Measurements from ENCODE around the gene PDCD4. TPM values are rescaled to one million over a fixed set of nuclear protein-coding genes. Genes with fewer than 3 reads are reported as not detected.

Gene PDCD4
- total RNA-seq = 100 to 1,000 TPM; 143 to 146 TPM

GRCh38 chr10:110871298-110872084 is at the start of gene PDCD4:
Gene PDCD4 (plus strand): TSS chr10:110871928. CDS start chr10:110876028, 4,100 bp downstream.
- intact Hi-C loops (cut with micrococcal nuclease) = loop anchor here (1.0 to 10.0 kb wide), 12 partner anchors 7 to 797 kb away; partner anchors contain the start of genes BBIP1, SHOC2 and SMC3
- peak within 1 kb of the TSS; percentile 98 for H3K27ac Mint-ChIP-seq
- H3K4me3 Mint-ChIP-seq = peak within 1 kb of the TSS; percentile 93

GRCh38 chr10:110822035-110822711 is 49.6 kb upstream of the PDCD4 start:
- CTCF ChIA-PET = no interaction called here
- H3K27ac Mint-ChIP-seq = no peak overlapping the region
- no peaks in the 10 kb centered on the region for H3K9me3 Mint-ChIP-seq
- DNase-seq = no peak
- no peak overlapping the region for H3K4me3 Mint-ChIP-seq
- intact Hi-C loops (cut with micrococcal nuclease) = no loop called here
- H3K36me3 Mint-ChIP-seq (ENCODE audit: low read depth) = no peaks in the 10 kb centered on the region
- H3K4me1 Mint-ChIP-seq (ENCODE audit: low read depth) = peaks cover 11% of the 10 kb centered on the region
- no peaks in the 10 kb centered on the region for H3K27me3 Mint-ChIP-seq (ENCODE audit: low read depth)

More at GRCh38 chr10:110871298-110872084, at the start of gene PDCD4:
- DNase-seq = peak; percentile 96
- H3K4me1 Mint-ChIP-seq (ENCODE audit: low read depth) = peaks cover 61% of the 10 kb centered on the region
- no peaks in the 10 kb centered on the region for H3K27me3 Mint-ChIP-seq (ENCODE audit: low read depth)
- CTCF ChIA-PET = interaction anchor here (0.6 to 1.3 kb wide), 5 partner anchors 11 to 678 kb away, joined by 3 to 5 read pairs (median 4); no protein-coding TSS in a partner anchor
- no peaks in the 10 kb centered on the region for H3K9me3 Mint-ChIP-seq
- peaks cover 6% of the 10 kb centered on the region for H3K36me3 Mint-ChIP-seq (ENCODE audit: low read depth)

- intact Hi-C loops (cut with micrococcal nuclease) = no loop called here
- peaks cover 4% of the 10 kb centered on the region for H3K4me1 Mint-ChIP-seq (ENCODE audit: low read depth)
- H3K27ac Mint-ChIP-seq = no peak overlapping the region
Observed at GRCh38 chr10:110822712-110823311, 48.9 kb upstream of the PDCD4 start.

GRCh38 chr10:110824152-110824441 is 47.6 kb upstream of the PDCD4 start:
- H3K4me3 Mint-ChIP-seq = no peak overlapping the region
- H3K36me3 Mint-ChIP-seq (ENCODE audit: low read depth) = no peaks in the 10 kb centered on the region
- DNase-seq = no peak
- H3K4me1 Mint-ChIP-seq (ENCODE audit: low read depth) = peaks cover 4% of the 10 kb centered on the region
- no peak overlapping the region for H3K27ac Mint-ChIP-seq
- CTCF ChIA-PET = interaction anchor here (0.6 kb wide), 1 partner anchor 23 kb away, joined by 3 read pairs; no protein-coding TSS in a partner anchor
- H3K9me3 Mint-ChIP-seq = no peaks in the 10 kb centered on the region
- no peaks in the 10 kb centered on the region for H3K27me3 Mint-ChIP-seq (ENCODE audit: low read depth)
- intact Hi-C loops (cut with micrococcal nuclease) = no loop called here

More at GRCh38 chr10:110822712-110823311, 48.9 kb upstream of the PDCD4 start:
- no peak for DNase-seq
- Mint-ChIP-seq H3K4me3 (no peak overlapping the region), H3K36me3 (ENCODE audit: low read depth) (no peaks in the 10 kb centered on the region), H3K27me3 (ENCODE audit: low read depth) (no peaks in the 10 kb centered on the region), H3K9me3 (no peaks in the 10 kb centered on the region)
- CTCF ChIA-PET = interaction anchor here (0.7 kb wide), 1 partner anchor 10 kb away, joined by 6 read pairs; no protein-coding TSS in a partner anchor

- H3K4me1 Mint-ChIP-seq (ENCODE audit: low read depth) = peaks cover 4% of the 10 kb centered on the region
- H3K27ac Mint-ChIP-seq = no peak overlapping the region
- intact Hi-C loops (cut with micrococcal nuclease) = no loop called here
- no peaks in the 10 kb centered on the region for H3K9me3 Mint-ChIP-seq
- DNase-seq = no peak
- H3K36me3 Mint-ChIP-seq (ENCODE audit: low read depth) = no peaks in the 10 kb centered on the region
- CTCF ChIA-PET = interaction anchor here (0.5 to 1.4 kb wide), 4 partner anchors 22 to 512 kb away, joined by 3 to 6 read pairs (median 4); no protein-coding TSS in a partner anchor
- no peak overlapping the region for H3K4me3 Mint-ChIP-seq
- no peaks in the 10 kb centered on the region for H3K27me3 Mint-ChIP-seq (ENCODE audit: low read depth)
Observed at GRCh38 chr10:110824660-110825059, 47.1 kb upstream of the PDCD4 start.

GRCh38 chr10:110825508-110825907 is 46.2 kb upstream of the PDCD4 start:
- H3K36me3 Mint-ChIP-seq (ENCODE audit: low read depth) = no peaks in the 10 kb centered on the region
- H3K4me3 Mint-ChIP-seq = no peak overlapping the region
- CTCF ChIA-PET = interaction anchor here (0.6 to 1.4 kb wide), 2 partner anchors 21 to 29 kb away, joined by 3 to 6 read pairs; no protein-coding TSS in a partner anchor
- H3K27me3 Mint-ChIP-seq (ENCODE audit: low read depth) = no peaks in the 10 kb centered on the region
- intact Hi-C loops (cut with micrococcal nuclease) = no loop called here
- no peak for DNase-seq
- H3K4me1 Mint-ChIP-seq (ENCODE audit: low read depth) = peaks cover 4% of the 10 kb centered on the region
- no peak overlapping the region for H3K27ac Mint-ChIP-seq
- no peaks in the 10 kb centered on the region for H3K9me3 Mint-ChIP-seq

- Mint-ChIP-seq H3K4me1 (ENCODE audit: low read depth) (peaks cover 1% of the 10 kb centered on the region), H3K9me3 (no peaks in the 10 kb centered on the region), H3K36me3 (ENCODE audit: low read depth) (no peaks in the 10 kb centered on the region), H3K4me3 (no peak overlapping the region), H3K27ac (no peak overlapping the region), H3K27me3 (ENCODE audit: low read depth) (no peaks in the 10 kb centered on the region)
- CTCF ChIA-PET = no interaction called here
- no peak for DNase-seq
- intact Hi-C loops (cut with micrococcal nuclease) = no loop called here
Observed at GRCh38 chr10:110827410-110827809, 44.3 kb upstream of the PDCD4 start.

GRCh38 chr10:110827875-110828274 is 43.9 kb upstream of the PDCD4 start:
- DNase-seq = no peak
- no peaks in the 10 kb centered on the region for H3K9me3 Mint-ChIP-seq
- no peak overlapping the region for H3K4me3 Mint-ChIP-seq
- CTCF ChIA-PET = interaction anchor here (0.9 to 1.5 kb wide), 3 partner anchors 14 to 24 kb away, joined by 3 to 6 read pairs (median 5); no protein-coding TSS in a partner anchor
- intact Hi-C loops (cut with micrococcal nuclease) = no loop called here
- H3K4me1 Mint-ChIP-seq (ENCODE audit: low read depth) = no peaks in the 10 kb centered on the region
- no peaks in the 10 kb centered on the region for H3K27me3 Mint-ChIP-seq (ENCODE audit: low read depth)
- no peak overlapping the region for H3K27ac Mint-ChIP-seq
- no peaks in the 10 kb centered on the region for H3K36me3 Mint-ChIP-seq (ENCODE audit: low read depth)

GRCh38 chr10:110828525-110828924 is 43.2 kb upstream of the PDCD4 start:
- CTCF ChIA-PET = interaction anchor here (0.9 to 1.5 kb wide), 3 partner anchors 15 to 25 kb away, joined by 3 to 6 read pairs (median 5); no protein-coding TSS in a partner anchor
- peaks cover 3% of the 10 kb centered on the region for H3K4me1 Mint-ChIP-seq (ENCODE audit: low read depth)
- H3K4me3 Mint-ChIP-seq = no peak overlapping the region
- intact Hi-C loops (cut with micrococcal nuclease) = no loop called here
- H3K27ac Mint-ChIP-seq = no peak overlapping the region
- H3K27me3 Mint-ChIP-seq (ENCODE audit: low read depth) = no peaks in the 10 kb centered on the region
- no peaks in the 10 kb centered on the region for H3K9me3 Mint-ChIP-seq
- no peak for DNase-seq
- H3K36me3 Mint-ChIP-seq (ENCODE audit: low read depth) = no peaks in the 10 kb centered on the region

- no peaks in the 10 kb centered on the region for H3K36me3 Mint-ChIP-seq (ENCODE audit: low read depth)
- H3K4me1 Mint-ChIP-seq (ENCODE audit: low read depth) = peaks cover 16% of the 10 kb centered on the region
- CTCF ChIA-PET = no interaction called here
- H3K4me3 Mint-ChIP-seq = no peak overlapping the region
- no peaks in the 10 kb centered on the region for H3K27me3 Mint-ChIP-seq (ENCODE audit: low read depth)
- intact Hi-C loops (cut with micrococcal nuclease) = no loop called here
- H3K27ac Mint-ChIP-seq = no peak overlapping the region
- H3K9me3 Mint-ChIP-seq = no peaks in the 10 kb centered on the region
- no peak for DNase-seq
Observed at GRCh38 chr10:110829721-110830410, 41.9 kb upstream of the PDCD4 start.

- H3K4me3 Mint-ChIP-seq = no peak overlapping the region
- H3K27ac Mint-ChIP-seq = peak overlapping the region; percentile 24
- H3K36me3 Mint-ChIP-seq (ENCODE audit: low read depth) = no peaks in the 10 kb centered on the region
- peaks cover 39% of the 10 kb centered on the region for H3K4me1 Mint-ChIP-seq (ENCODE audit: low read depth)
- no peaks in the 10 kb centered on the region for H3K9me3 Mint-ChIP-seq
- CTCF ChIA-PET = interaction anchor here (1.0 kb wide), 1 partner anchor 10 kb away, joined by 6 read pairs; no protein-coding TSS in a partner anchor
- peak; percentile 44 for DNase-seq
- no peaks in the 10 kb centered on the region for H3K27me3 Mint-ChIP-seq (ENCODE audit: low read depth)
- intact Hi-C loops (cut with micrococcal nuclease) = loop anchor here (1.0 to 2.0 kb wide), 3 partner anchors 10 to 59 kb away; no protein-coding TSS in a partner anchor
Observed at GRCh38 chr10:110833234-110833940, 38.3 kb upstream of the PDCD4 start.
